ENCODE results near the gene MECR. TPM values are rescaled to one million over a fixed set of nuclear protein-coding genes. Genes with fewer than 3 reads are reported as not detected.
A peak's percentile ranks its signal among the peaks of the same experiment; 100 is the strongest.

The MECR gene
- total RNA-seq, 6 donors from 2014 or later = 16.7 to 30.1 (median 18.5) TPM

GRCh38 chr1:29221296-29221695 is 9.4 kb downstream of the MECR start:
- no peak overlapping the region for H3K27ac ChIP-seq
- H3K36me3 ChIP-seq = peaks cover 0 to 17% (median 4%) of the 10 kb centered on the region in 4 donors
- H3K4me3 ChIP-seq = no peak overlapping the region
- H3K27me3 ChIP-seq = no peaks in the 10 kb centered on the region
- H3K9me3 ChIP-seq = no peaks in the 10 kb centered on the region
- ATAC-seq (ENCODE audit: low FRiP score in 2 of 2) = no peak
- DNase-seq = no peak
- TF ChIP-seq, protein P1, sequence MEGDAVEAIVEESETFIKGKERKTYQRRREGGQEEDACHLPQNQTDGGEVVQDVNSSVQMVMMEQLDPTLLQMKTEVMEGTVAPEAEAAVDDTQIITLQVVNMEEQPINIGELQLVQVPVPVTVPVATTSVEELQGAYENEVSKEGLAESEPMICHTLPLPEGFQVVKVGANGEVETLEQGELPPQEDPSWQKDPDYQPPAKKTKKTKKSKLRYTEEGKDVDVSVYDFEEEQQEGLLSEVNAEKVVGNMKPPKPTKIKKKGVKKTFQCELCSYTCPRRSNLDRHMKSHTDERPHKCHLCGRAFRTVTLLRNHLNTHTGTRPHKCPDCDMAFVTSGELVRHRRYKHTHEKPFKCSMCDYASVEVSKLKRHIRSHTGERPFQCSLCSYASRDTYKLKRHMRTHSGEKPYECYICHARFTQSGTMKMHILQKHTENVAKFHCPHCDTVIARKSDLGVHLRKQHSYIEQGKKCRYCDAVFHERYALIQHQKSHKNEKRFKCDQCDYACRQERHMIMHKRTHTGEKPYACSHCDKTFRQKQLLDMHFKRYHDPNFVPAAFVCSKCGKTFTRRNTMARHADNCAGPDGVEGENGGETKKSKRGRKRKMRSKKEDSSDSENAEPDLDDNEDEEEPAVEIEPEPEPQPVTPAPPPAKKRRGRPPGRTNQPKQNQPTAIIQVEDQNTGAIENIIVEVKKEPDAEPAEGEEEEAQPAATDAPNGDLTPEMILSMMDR (IDR thresholded peaks at IDR 0.05) = no peak
- no peak for TF ChIP-seq POLR2AphosphoS5 (IDR thresholded peaks at IDR 0.05)
- no peak for TF ChIP-seq POLR2A (IDR thresholded peaks at IDR 0.05)
- no peak for TF ChIP-seq EP300 (IDR thresholded peaks at IDR 0.05)
- peaks cover 0 to 4% (median 0%) of the 10 kb centered on the region in 4 donors for H3K4me1 ChIP-seq
- 92 to 95% methylated on average over 3 of the region's 3 CpGs for WGBS, 2 donors

DNA sequence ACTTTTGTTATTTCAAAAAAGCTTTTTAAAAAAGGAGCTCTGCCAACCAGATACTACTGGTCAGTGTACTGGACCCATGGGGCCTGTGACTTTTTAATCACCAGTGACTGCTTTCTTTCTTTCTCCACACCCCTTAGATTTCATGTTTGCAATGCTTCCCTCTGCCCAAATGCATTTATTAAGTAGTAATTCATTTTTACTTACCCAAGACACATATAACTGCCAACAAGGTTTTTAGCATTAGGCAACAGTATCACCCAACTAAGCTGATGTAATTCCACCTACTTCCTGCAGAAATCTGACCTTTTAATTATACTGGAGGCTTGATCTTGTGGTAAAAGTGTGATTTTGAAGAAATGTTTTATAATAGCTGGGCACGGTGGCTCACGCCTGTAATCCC is 12.5 kb downstream of the MECR start:
- no peak for TF ChIP-seq EP300 (IDR thresholded peaks at IDR 0.05)
- TF ChIP-seq, protein P1 (IDR thresholded peaks at IDR 0.05) = peak in 1 of 6 experiments; percentile 6
- Histone ChIP-seq H3K4me3 (no peak overlapping the region), H3K9me3 (no peaks in the 10 kb centered on the region), H3K27ac (no peak overlapping the region), H3K4me1 (peaks cover 0 to 4% (median 0%) of the 10 kb centered on the region in 4 donors), H3K27me3 (no peaks in the 10 kb centered on the region), H3K36me3 (peaks cover 0 to 44% (median 9%) of the 10 kb centered on the region in 4 donors)
- ATAC-seq (ENCODE audit: low FRiP score in 2 of 2) = no peak
- no peak for DNase-seq
- WGBS, 2 donors = 69 to 76% methylated on average over 2 of the region's 2 CpGs

GRCh38 chr1:29217633-29218032 is 13.1 kb downstream of the MECR start:
- TF ChIP-seq, protein P1 (IDR thresholded peaks at IDR 0.05) = no peak
- TF ChIP-seq POLR2AphosphoS5 (IDR thresholded peaks at IDR 0.05) = no peak
- TF ChIP-seq EP300 (IDR thresholded peaks at IDR 0.05) = no peak
- no peak for TF ChIP-seq POLR2A (IDR thresholded peaks at IDR 0.05)
- DNase-seq (no peak), ATAC-seq (ENCODE audit: low FRiP score in 2 of 2) (no peak)
- peaks cover 0 to 44% (median 12%) of the 10 kb centered on the region in 4 donors for H3K36me3 ChIP-seq
- no peaks in the 10 kb centered on the region for H3K9me3 ChIP-seq
- H3K4me3 ChIP-seq = no peak overlapping the region
- no peak overlapping the region for H3K27ac ChIP-seq
- H3K27me3 ChIP-seq = no peaks in the 10 kb centered on the region
- H3K4me1 ChIP-seq = peaks cover 0 to 4% (median 0%) of the 10 kb centered on the region in 4 donors
- 97 to 100% methylated on average over 2 of the region's 2 CpGs for WGBS, 2 donors

DNA sequence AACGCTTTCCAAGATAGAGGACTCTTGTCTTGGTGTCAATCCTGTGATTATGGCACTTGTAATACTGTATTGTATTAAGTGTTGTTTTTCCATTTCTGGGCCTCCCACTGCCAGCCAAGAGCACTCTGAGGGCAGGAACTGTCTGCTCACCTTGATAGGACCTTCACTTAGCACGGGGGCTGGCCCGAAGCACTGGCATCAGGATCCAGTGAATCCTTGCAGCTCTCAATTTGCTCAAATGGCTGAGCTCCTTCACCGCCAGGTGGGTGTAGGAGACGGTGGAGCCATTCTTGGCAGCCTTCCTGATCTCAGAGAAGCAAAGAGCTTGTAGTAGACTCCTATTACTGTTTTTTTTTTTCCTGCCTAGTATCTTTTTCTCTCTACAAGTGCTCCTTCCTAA is 17.7 kb downstream of the MECR start:
- H3K9me3 ChIP-seq = no peaks in the 10 kb centered on the region
- 89 to 97% methylated on average over 5 of the region's 5 CpGs for WGBS, 2 donors
- DNase-seq (no peak), ATAC-seq (ENCODE audit: low FRiP score in 2 of 2) (no peak)
- no peaks in the 10 kb centered on the region for H3K4me1 ChIP-seq
- H3K4me3 ChIP-seq = no peak overlapping the region
- H3K27me3 ChIP-seq = no peaks in the 10 kb centered on the region
- H3K36me3 ChIP-seq = peaks cover 0 to 51% (median 16%) of the 10 kb centered on the region in 4 donors
- TF ChIP-seq, protein P1 (IDR thresholded peaks at IDR 0.05) = no peak
- no peak for TF ChIP-seq POLR2AphosphoS5 (IDR thresholded peaks at IDR 0.05)
- TF ChIP-seq EP300 (IDR thresholded peaks at IDR 0.05) = no peak
- TF ChIP-seq POLR2A (IDR thresholded peaks at IDR 0.05) = no peak
- no peak overlapping the region for H3K27ac ChIP-seq

Measured in upper lobe of left lung (tissue), 6 donors.